Measurements from ENCODE around the gene OR1E1. TPM values are rescaled to one million over a fixed set of nuclear protein-coding genes. Genes with fewer than 3 reads are reported as not detected.
"Not testable (repeated sequence)": the region's sequence is repeated elsewhere in the genome, so short reads cannot be mapped to it uniquely, and the experiment has no call there.

Gene OR1E1
- total and polyA plus RNA-seq, 4 donors, result not detected

GRCh38 chr17:3397801-3398200, 409 bp downstream of the OR1E1 start:
- not testable (repeated sequence) for H3K27me3 ChIP-seq (ENCODE audit: control insufficient read depth in 4 of 4, insufficient read depth in 4 of 4, low read length in 3 of 4); H3K9ac ChIP-seq (ENCODE audit: low read depth in 1 of 2, low read length in 2 of 2); H3K4me3 ChIP-seq (ENCODE audit: low read depth in 1 of 3, low read length in 3 of 3); H3K36me3 ChIP-seq (ENCODE audit: control insufficient read depth in 4 of 4, insufficient read depth in 3 of 4, low read depth in 1 of 4, low read length in 3 of 4); H3K27ac ChIP-seq (ENCODE audit: low read depth in 1 of 2, low read length in 2 of 2); H3K4me1 ChIP-seq (ENCODE audit: control insufficient read depth in 4 of 4, insufficient read depth in 4 of 4, low read length in 3 of 4); H3K9me3 ChIP-seq (ENCODE audit: control insufficient read depth in 4 of 4, low read length in 3 of 4); DNase-seq (ENCODE audit: low spot score)
- WGBS, result 50% methylated on average over 7 of the region's 7 CpGs
- TF ChIP-seq REST (IDR thresholded peaks at IDR 0.05), result peak; percentile 78

GRCh38 chr17:3389791-3390190, 8.4 kb downstream of the OR1E1 start:
- 69% methylated on average over 4 of the region's 4 CpGs for WGBS
- Histone ChIP-seq H3K9ac (ENCODE audit: low read depth in 1 of 2, low read length in 2 of 2) (no peak overlapping the region), H3K27me3 (ENCODE audit: control insufficient read depth in 4 of 4, insufficient read depth in 4 of 4, low read length in 3 of 4) (peaks cover 0 to 4% (median 2%) of the 10 kb centered on the region in 4 donors), H3K9me3 (ENCODE audit: control insufficient read depth in 4 of 4, low read length in 3 of 4) (peaks cover 0 to 3% (median under 1%) of the 10 kb centered on the region in 4 donors), H3K4me3 (ENCODE audit: low read depth in 1 of 3, low read length in 3 of 3) (no peak overlapping the region), H3K4me1 (ENCODE audit: control insufficient read depth in 4 of 4, insufficient read depth in 4 of 4, low read length in 3 of 4) (no peaks in the 10 kb centered on the region), H3K36me3 (ENCODE audit: control insufficient read depth in 4 of 4, insufficient read depth in 3 of 4, low read depth in 1 of 4, low read length in 3 of 4) (no peaks in the 10 kb centered on the region), H3K27ac (ENCODE audit: low read depth in 1 of 2, low read length in 2 of 2) (no peak overlapping the region)
- no peak for DNase-seq (ENCODE audit: low spot score)
- TF ChIP-seq ATF3 (IDR thresholded peaks at IDR 0.05) (no peak), HNF4A (conservative IDR thresholded peaks at IDR 0.05) (no peak), TAF1 (conservative IDR thresholded peaks at IDR 0.05) (no peak), FOXA1 (IDR thresholded peaks at IDR 0.05) (no peak), NR2F2 (IDR thresholded peaks at IDR 0.05) (no peak), HNF4G (IDR thresholded peaks at IDR 0.05) (no peak), YY1 (IDR thresholded peaks at IDR 0.05) (no peak), EGR1 (IDR thresholded peaks at IDR 0.05; ENCODE audit: low read depth in 2 of 2) (no peak), ZBTB33 (IDR thresholded peaks at IDR 0.05) (no peak)

- no peak within 1 kb of the TSS for H3K27ac ChIP-seq (ENCODE audit: low read depth in 1 of 2, low read length in 2 of 2)
- no peak within 1 kb of the TSS for H3K4me3 ChIP-seq (ENCODE audit: low read depth in 1 of 3, low read length in 3 of 3)
- peaks cover 0 to 3% (median under 1%) of the 10 kb centered on the region in 4 donors for H3K9me3 ChIP-seq (ENCODE audit: control insufficient read depth in 4 of 4, low read length in 3 of 4)
- H3K4me1 ChIP-seq (ENCODE audit: control insufficient read depth in 4 of 4, insufficient read depth in 4 of 4, low read length in 3 of 4), result no peaks in the 10 kb centered on the region
- peaks cover 0 to 6% (median 3%) of the 10 kb centered on the region in 4 donors for H3K27me3 ChIP-seq (ENCODE audit: control insufficient read depth in 4 of 4, insufficient read depth in 4 of 4, low read length in 3 of 4)
- H3K9ac ChIP-seq (ENCODE audit: low read depth in 1 of 2, low read length in 2 of 2), result no peak within 1 kb of the TSS
- DNase-seq (ENCODE audit: low spot score), result no peak
- TF ChIP-seq REST (IDR thresholded peaks at IDR 0.05), result no peak
- no peak for TF ChIP-seq ATF3 (IDR thresholded peaks at IDR 0.05)
- TF ChIP-seq FOXA1 (IDR thresholded peaks at IDR 0.05), result no peak
- TF ChIP-seq YY1 (IDR thresholded peaks at IDR 0.05), result no peak
- TF ChIP-seq TAF1 (conservative IDR thresholded peaks at IDR 0.05), result no peak
- 26% methylated on average over 92 of the region's 92 CpGs for WGBS
- H3K36me3 ChIP-seq (ENCODE audit: control insufficient read depth in 4 of 4, insufficient read depth in 3 of 4, low read depth in 1 of 4, low read length in 3 of 4), result no peaks in the 10 kb centered on the region
Observed at GRCh38 chr17:3385869-3386816, 12.1 kb downstream of the OR1E1 start, which contains the start of gene OR3A2. Gene OR3A2 (minus strand): TSS chr17:3386308.
